GM21529 (cell line): ENCODE measurements around the gene KIF14.
"Not testable (repeated sequence)": the region's sequence is repeated elsewhere in the genome, so short reads cannot be mapped to it uniquely, and the experiment has no call there.

ENCODE experiments used
- ATAC-seq: cut with Tn5 transposase; IDR thresholded peaks from one replicate; pipeline ENCODE4 v1.9.1; 2021; ENCODE audit not compliant: unreplicated experiment

The KIF14 gene

GRCh38 chr1:200550367-200550766 is 70.2 kb downstream of the KIF14 start:
- no peak for ATAC-seq

DNA sequence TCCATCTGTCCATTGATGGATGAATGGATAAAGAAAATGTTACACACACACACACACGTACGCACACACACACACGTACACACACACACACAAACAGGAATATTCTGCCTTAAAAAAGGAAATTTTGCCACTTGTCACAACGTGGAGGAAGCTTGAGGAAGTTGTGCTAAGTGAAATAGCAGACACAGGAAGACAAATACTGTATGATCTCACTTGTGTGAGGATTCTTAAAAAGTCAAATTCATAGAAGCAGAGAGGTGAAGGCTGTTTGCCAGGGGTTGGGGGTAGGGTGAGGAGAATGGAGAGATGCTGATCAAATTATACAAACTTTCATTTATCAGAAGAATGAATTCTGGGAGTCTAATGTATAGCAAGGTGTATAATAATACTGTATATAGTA is 73.2 kb downstream of the KIF14 start:
- ATAC-seq: no peak

- ATAC-seq: no peak
Observed at GRCh38 chr1:200546577-200546976, 74.0 kb downstream of the KIF14 start.

GRCh38 chr1:200542162-200542561 is 78.4 kb downstream of the KIF14 start:
- ATAC-seq: no peak

GRCh38 chr1:200540281-200540680 is 80.3 kb downstream of the KIF14 start:
- ATAC-seq: no peak

GRCh38 chr1:200538179-200538578 is 82.4 kb downstream of the KIF14 start:
- no peak for ATAC-seq

GRCh38 chr1:200535605-200536004 is 84.9 kb downstream of the KIF14 start:
- peak; percentile 78 for ATAC-seq

DNA sequence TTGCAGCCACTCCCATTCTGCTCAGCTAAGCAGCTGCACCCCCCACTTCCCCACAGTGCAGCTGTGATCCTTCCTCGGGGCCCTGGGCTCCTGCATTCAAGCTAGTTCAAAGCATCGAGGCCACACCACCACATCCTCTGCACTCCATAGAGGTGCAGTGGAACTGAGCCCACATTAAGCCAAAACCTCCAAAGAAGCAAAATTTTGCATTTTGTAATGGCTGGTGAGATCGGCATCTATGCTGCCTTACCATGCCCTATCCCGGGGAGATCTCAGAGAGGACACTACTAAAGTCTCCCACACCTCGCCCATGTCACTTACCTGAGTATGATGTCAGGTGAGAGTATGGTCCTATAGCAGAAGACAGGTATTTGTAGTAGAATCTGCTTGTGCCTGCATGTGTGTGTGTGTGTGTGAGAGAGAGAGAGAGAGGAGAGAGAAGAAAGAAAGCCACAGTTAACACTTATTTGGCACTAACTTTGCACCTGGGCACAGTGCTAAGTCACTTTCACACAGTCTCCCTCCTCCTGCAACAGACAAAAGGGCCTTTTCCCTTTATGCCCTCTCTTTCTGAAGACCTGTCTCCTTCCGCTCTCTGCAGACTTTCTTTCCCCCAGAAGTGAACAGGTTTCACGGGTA is 89.8 kb downstream of the KIF14 start:
- ATAC-seq: no peak

DNA sequence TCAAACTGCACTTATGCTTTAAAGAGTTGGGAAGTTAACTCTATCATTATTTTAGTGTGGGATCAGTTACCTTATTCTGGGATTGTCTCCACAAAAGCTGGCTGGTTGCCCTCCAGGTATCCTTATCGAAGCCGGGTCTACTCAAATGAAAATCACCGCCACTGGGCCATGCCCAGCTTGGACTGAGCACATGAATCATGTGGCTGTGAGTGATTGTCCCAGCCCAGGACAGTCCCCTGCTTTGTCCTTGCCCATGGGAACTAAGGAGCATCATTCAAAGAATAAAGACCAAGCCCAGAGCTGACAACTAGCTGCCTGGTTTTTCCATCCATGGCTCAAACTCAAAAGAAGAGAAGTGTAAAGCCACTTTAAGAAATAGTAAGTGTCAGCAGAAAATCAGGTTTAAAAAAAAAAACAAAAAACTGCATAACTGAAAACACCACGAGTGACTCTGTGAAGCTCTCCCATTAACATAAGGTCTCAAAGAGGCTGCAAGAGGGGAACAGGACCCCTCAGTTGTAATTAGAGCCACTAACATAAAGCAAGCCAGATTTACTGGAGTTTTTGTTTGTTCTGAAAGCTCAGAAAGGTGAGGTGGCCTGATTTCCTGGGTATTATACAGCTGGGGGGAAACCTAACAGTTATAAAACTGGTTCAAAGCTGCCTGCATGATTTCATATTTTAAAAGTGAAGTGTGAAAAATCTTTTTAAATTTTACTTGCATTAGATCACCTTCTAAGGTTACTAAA is 91.5 kb downstream of the KIF14 start:
- no peak for ATAC-seq

- ATAC-seq: no peak
Observed at GRCh38 chr1:200527670-200528069, 92.9 kb downstream of the KIF14 start.

DNA sequence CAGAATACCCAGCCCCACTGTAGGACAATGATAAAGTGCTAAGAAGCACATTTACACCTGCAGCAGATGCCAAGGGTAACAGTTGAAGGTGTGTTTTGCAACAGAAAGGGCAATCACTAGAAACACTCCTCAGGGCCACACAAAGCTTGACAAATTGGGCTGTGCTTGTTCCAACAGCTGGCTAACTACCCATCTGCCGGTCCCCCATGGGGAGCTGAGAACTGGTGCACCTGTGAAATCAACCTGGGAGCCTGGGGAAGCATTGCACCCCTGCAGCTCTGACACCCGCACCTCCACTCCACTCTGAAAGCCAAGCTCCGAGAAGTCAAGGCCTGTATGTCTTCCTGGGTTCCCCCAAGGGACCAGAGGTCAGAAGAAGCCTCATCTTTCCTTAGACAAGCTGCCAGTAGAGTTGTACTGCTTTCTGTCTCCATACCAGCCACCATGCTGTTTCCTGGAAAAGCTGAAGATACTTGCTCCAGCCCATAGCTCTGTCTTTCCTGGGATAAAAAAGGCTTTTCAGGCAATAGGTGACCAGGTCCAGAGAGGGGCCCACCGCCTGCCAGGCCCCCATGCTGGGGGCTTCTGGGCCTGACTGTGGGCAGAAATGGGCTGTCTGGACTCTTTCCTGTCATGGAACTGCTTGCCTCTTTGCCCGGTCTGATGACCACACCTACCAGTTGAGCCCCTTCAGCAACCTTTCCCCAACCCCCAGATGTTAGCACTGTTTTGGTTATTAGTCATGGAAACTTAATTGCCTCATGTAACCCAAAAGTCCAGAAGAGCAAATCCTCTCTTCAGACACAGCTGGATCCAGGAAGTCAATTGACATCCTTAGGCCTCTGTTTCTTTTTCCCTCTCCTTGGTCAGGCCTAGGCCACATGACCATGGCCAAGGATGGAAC is 93.6 kb downstream of the KIF14 start:
- ATAC-seq: peak; percentile 68

GRCh38 chr1:200525090-200525987 is 95.2 kb downstream of the KIF14 start:
- ATAC-seq: no peak

DNA sequence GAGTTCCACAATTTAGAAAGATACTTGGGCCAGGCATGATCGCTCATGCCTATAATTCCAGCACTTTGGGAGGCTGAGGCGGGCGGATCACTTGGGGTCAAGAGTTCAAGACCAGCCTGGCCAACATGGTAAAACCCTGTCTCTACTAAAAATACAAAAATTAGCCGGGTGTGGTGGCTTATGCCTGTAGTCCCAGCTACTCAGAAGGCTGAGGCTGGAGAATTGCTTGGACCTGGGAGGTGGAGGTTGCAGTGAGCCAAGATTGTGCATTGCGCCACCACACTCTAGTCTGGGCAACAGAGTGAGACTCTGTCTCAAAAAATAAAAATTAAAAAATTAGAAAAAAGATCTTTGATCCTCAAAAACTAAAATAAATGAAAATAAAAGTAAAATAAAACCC is 96.0 kb downstream of the KIF14 start:
- not testable (repeated sequence) for ATAC-seq

GRCh38 chr1:200524092-200524491 is 96.5 kb downstream of the KIF14 start:
- ATAC-seq: no peak

GRCh38 chr1:200520735-200521134 is 99.8 kb downstream of the KIF14 start:
- no peak for ATAC-seq

DNA sequence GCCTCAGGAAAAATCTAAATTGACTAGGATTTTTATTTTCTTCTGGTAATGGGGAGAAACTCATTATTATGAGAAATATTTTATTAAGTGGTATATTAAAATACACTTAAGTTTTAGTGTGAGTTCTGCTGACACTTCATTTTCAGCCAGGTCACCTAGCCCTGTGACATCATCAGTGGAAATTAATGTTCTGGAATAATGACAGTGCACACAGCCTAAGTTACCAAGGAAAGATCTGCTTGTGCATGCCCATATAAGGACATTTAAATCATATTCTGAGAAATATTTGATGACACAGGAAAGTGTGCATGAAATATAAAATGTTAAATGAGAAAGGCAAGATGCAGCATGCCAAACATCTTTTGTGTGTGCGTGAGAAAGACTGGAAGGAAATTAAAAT is 102.0 kb downstream of the KIF14 start:
- ATAC-seq: no peak

DNA sequence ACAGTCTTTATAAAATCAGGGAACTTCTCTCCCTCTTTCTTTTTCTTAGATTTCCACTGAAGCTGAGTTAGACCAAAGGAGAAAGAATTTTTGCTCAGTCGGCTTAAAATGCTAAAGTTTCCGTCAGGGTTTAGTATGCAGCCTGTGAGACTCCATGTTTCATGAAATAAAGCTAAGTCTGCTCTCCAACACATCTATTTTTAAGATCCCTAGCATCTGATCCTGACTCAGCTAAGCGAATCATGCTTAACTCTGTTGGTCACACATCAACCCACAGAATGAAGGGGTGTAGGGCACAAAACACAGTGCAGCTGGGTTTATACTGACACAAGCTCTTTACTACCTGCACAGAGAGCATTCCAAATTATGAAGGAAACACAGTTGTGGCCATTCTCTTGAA is 108.4 kb downstream of the KIF14 start:
- ATAC-seq: no peak

DNA sequence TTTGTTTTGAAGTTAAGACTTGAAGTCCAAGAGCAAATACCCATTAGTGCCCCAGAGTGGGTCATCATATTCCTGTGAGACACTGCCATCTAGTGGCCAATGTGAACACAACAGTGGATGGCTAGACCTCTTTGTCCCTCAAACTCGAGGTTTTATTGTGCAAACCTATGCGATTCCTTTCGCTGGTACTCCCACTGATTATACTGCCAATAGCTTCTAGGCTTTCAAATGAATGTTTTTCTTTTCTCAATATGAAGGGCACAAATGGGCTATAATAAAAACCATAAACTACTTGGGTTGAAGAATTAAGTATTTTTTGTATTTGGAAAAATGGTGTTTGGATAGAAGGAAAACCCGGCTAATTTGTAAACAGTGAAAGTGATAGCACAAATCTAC is 110.3 kb downstream of the KIF14 start:
- ATAC-seq: peak; percentile 95

- no peak for ATAC-seq
Observed at GRCh38 chr1:200506471-200506870, 114.1 kb downstream of the KIF14 start.

GRCh38 chr1:200505257-200505656 is 115.3 kb downstream of the KIF14 start:
- no peak for ATAC-seq
